GM19372 (cell line): ENCODE data around the gene LCE6A.

Source experiments
- ATAC-seq: cut with Tn5 transposase; IDR thresholded peaks from one replicate; pipeline ENCODE4 v1.9.1; 2021; ENCODE audit warnings: mild to moderate bottlenecking, low read depth, moderate library complexity; ENCODE audit not compliant: unreplicated experiment

Gene LCE6A

DNA sequence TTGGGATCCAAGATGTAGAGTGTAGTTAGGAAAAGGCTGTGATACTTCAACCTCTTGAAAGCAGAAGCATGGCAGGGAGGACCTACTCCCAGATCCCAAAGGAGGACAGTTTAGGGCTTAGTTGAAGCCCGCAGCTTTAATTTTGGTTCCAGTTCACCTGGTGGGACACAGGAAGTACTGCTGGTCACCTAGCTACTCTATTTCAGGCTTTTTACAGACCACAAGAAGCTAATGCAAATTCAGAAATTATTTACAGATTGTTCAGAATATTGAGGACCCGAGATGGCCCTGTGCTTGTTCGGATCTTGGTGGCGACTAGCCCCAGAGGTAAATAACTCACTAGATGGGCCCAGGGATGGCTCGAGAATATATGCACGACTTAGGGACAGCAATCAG is 29.1 kb downstream of the LCE6A start:
- ATAC-seq: no peak

DNA sequence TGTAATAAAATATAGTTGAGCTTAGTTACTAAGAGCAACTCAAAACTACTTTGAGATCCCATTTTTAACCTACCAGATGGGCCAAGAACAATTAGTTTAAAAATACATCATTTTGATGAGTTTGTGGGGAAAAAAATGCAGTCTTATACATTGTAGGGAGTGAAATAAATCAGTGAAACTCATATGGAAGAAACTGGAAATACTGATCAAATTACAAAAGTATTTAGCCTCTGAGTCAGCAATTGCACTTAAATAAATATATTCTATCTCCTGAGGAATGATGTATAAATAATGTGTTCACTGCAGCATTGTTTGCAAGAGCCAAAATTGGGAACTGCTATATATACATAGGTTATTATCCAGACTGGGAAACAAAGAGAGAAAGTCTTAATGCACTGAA is 30.8 kb downstream of the LCE6A start:
- no peak for ATAC-seq

DNA sequence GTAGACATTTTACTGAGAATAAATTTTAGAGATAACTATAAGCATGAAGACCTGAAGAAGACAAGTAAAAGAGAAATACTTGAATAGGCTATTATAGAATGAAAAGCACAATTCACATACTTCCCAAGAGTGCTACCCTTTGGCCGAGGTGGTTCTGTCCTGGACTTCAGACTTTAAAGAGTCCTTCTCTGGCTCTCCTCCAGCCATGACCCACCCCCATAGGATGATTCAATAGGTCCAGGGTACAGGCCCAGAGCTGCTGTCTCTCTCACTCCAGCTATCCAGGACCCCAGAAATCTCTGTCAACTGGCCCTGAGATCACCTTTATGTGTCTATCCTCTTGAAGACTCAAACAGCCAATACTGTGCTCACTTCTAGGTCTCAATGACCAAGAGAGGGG is 34.2 kb downstream of the LCE6A start:
- ATAC-seq: no peak

DNA sequence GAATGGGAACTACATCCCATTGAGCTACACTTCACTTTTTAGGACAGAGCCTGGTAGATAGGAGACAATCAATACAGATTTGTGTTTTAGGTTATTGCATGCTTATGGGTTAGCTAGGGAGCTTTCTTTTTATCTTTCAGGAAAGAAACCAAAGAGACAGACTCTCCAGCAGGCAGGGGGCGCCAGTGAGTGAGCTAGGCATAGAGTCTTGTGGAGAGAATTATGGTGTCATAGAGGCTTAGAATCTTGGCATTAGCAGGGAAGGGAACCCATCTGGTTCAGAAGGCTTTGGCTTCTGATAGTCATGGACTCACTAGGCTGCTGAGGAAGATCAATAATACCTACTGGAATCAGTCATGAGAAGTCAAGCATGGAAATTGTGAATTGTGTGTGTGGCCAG is 35.4 kb downstream of the LCE6A start, which contains the start of gene SMCP:
SMCP (plus strand) TSS at position 281 of the 400 bp plus-strand sequence. CDS start 6,101 bp downstream, outside the sequence.
- no peak for ATAC-seq

DNA sequence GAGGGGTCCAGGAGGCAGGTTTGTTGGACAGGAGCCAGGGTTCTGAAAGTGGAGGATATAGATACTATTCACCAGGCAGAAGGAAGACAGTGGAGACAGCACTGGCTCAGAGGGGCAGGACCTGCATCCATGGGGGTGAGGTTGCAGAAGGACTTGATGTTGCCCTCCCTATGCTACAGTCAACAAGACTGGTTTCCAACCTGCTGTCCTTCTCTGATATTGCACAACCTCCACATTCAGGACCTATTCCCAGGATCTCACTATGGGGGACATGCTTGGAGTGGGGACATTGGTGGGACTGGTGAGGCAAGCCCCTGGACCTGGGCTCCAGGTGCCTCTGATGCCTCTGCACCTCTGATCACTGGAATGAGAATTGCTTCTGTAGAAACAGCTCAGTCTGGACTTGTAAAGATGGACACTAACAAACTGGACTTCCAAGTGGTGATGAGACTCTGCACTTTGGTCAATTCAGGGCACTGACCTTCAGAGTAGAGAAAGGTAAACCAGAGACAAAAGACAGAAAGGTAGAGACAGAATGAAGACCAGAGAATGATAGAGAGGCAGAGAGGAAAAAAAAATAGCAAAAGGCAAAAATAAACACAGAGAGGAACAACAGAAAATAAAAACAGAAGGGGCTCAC is 37.0 kb downstream of the LCE6A start:
- no peak for ATAC-seq

DNA sequence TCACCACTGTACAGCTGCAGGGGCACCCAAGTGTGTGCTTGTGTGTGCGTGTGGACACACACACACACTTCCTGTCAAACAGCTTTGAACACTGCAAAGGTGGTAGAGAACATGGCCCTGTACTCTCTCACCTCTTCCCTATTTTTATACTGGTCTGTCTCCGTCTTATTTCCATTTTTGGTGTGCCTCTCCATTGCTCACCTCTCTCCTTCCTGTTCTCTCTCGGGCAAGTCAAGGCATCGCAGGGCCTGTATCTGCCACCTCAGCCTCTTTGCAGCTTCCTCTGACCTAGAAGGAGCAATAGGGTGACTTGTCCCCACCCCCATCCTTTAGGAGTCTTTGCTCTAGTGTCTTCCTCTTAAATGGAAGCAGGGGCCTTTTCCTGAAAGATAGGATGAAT is 37.7 kb downstream of the LCE6A start:
- no peak for ATAC-seq

DNA sequence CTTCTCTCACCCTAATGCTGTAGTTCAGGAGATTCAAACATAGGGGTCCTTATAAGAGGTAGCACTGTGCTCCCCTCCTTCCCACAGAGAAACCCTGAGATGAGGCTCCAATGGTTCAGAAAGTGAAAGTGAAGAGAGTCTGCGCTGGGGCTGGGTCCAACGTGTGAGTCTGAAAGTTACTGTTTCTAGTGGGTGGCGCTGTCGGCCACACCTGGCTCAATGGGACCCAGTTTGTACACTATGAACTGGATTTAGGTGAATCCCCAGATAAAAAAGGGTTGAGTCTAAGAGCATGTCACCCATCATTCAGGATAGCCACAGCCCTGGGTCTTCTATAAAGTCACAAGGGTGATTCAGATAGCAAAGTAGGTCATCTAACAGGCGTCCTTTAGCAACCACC is 38.3 kb downstream of the LCE6A start:
- ATAC-seq: no peak

DNA sequence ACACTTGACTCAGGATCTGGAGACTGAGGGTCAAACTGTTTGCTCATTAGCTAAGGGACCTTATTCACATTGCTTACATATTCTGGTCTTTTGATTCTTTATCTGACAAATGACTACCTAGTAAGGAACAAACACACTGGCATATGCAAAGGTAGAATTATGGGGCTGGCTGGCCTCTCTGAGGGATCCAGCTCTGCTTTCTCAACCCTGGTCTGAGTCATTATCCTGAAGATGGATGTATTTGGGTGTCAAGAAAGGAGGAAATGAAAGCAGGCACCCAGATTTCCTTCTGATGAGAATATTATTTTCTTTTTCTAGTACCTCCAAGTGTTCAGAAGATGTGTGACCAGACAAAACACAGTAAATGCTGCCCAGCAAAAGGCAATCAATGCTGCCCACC is 41.4 kb downstream of the LCE6A start:
- no peak for ATAC-seq

DNA sequence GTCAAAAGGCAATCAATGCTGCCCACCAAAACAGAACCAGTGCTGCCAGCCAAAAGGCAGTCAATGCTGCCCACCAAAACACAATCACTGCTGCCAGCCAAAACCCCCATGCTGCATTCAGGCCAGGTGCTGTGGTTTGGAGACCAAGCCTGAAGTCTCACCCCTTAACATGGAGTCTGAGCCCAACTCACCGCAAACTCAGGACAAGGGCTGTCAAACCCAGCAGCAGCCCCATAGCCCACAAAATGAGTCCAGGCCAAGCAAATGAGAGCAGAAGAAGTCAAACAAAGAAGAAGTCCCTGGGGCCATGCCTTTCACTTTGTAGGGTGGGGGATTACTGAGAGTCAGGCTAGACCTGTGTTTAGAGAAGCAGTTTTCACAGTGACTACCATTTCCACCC is 41.9 kb downstream of the LCE6A start:
- no peak for ATAC-seq

DNA sequence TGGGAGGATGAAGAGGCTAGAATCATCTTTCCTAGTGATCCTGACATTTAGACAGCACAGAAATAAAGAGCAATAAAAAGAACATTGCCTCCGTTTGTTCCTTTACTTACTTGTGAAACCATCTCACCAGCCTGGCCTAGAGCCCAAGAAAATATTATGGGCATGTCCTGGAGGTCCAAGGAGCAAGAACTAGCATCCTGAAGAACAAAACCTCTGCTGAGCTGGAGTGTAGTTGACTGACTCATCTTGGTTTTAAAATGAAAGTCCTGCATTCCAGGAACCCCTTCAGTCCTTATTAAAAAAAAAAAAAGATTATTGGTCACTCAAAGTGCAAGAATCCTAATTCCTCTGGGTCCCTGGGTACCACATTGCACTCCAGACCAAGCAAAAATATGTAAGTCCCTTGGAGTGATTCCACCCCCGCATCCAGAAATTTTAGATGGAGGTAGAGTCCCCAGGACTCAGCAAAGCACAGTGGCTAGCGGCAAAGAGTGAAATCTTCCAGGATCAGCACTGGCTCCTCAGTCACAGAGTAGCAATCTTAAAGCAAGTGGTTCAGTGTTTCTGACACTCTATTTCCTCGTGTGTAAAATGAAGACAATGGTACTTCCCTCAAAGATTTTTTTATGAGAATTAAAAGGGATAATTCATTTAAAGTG is 42.4 kb downstream of the LCE6A start:
- no peak for ATAC-seq

DNA sequence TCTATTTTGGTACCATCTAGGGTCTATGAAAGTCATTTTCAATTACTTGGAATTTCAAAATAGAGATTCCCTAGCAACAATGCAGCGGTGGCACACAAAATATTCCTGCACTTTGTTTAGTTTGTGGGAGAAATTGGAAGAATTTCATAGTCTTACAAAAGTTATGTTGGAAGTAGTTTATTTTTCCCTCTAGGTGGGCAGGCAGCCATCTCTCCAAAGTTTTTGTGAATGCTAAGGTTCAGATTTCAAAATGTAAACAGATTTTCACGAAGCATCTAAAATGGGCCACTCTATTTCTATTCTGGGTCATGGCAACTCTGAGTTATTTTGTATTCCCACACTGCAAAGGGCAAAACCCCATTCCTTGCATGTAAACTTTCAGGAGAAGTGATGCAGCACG is 43.4 kb downstream of the LCE6A start:
- ATAC-seq: no peak

DNA sequence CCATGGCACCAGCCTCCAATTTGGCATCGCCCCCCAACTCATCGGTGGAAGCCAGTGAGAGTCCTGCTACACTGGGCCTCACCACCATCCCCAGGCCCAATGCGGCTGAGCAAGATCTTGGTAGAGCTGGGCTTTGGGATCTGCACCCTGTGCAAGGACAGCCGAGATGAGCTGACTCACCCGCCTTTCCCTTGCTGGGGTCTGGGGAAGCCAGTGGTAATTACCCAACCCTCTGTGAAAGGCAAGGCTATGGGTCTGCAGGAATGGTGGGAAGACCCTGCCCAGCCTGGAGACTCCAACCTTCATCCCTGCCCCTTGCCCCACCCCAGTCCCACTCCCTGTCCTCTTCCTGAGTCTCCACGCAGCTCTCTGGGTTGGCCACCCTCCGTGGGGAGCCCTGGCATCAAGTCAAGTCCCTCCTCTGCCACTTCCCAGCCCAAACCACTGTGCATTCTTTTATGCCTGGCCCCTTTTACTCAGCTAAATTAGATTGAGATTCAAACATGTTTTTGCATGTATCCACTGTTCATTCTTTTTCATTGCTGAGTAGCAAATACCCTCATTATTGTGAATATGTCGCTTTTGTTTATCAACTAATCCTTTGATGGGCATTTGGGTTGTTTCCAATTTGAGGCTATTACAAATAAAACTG is 44.2 kb downstream of the LCE6A start:
- no peak for ATAC-seq

DNA sequence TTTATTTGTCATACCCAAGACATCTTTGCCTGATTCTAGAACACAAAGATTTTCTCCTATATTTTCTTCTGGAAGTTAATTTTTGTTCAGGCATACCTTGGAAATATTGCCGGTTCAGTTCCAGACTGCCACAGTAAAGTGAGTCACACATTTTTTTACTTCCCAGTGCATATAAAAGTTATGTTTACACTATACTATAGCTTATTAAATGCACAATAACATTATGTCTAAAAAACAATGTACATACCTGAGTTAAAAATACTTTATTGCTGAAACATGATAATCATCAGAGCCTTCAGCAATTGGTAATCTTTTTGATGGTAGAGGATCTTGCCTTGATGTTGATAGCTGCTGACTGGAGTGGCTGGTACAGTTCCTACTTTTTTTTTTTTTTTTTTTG is 45.5 kb downstream of the LCE6A start:
- no peak for ATAC-seq
